KOPT-K1 (cell line): ENCODE measurements around the gene PRAF2.

Source experiments
- H3K27ac ChIP-seq: fragments of 200-600 bp; sonication (generic); 2 replicates; pipeline ENCODE4 v1.5.1; 2016; ENCODE audit warnings: antibody characterized with exemption, mild to moderate bottlenecking, low read depth, low read length; ENCODE audit not compliant: poor library complexity, severe bottlenecking
- H3K36me3 ChIP-seq: fragments of 200-600 bp; sonication (generic); 2 replicates; pipeline ENCODE4 v1.5.1; 2017; ENCODE audit warnings: antibody characterized with exemption, mild to moderate bottlenecking, low read length, moderate library complexity; ENCODE audit not compliant: insufficient read depth
- H3K9me3 ChIP-seq: fragments of 200-600 bp; sonication (generic); 2 replicates; pipeline ENCODE4 v1.5.1; 2017; ENCODE audit warnings: antibody characterized with exemption, low read length, mild to moderate bottlenecking; ENCODE audit not compliant: insufficient read depth, poor library complexity, severe bottlenecking

PRAF2 gene

GRCh38 chrX:49096419-49096818 lies 22.6 kb upstream of the PRAF2 start:
- Histone ChIP-seq H3K36me3 (no peaks in the 10 kb centered on the region), H3K27ac (no peak overlapping the region), H3K9me3 (no peaks in the 10 kb centered on the region)

GRCh38 chrX:49089553-49089952 lies 15.8 kb upstream of the PRAF2 start:
- no peaks in the 10 kb centered on the region for H3K9me3 ChIP-seq
- H3K36me3 ChIP-seq, result no peaks in the 10 kb centered on the region
- no peak overlapping the region for H3K27ac ChIP-seq

GRCh38 chrX:49082271-49082871 lies 8.6 kb upstream of the PRAF2 start:
- H3K9me3 ChIP-seq, result no peaks in the 10 kb centered on the region
- H3K36me3 ChIP-seq, result no peaks in the 10 kb centered on the region
- no peak overlapping the region for H3K27ac ChIP-seq

GRCh38 chrX:49079489-49080428 lies 6.0 kb upstream of the PRAF2 start, which contains the start of gene WDR45:
Gene WDR45, minus strand, starts transcription at chrX:49079887. Its CDS starts 1,792 bp downstream, at chrX:49078095.
- Histone ChIP-seq H3K36me3 (no peaks in the 10 kb centered on the region; the same call in 1 of the 2 replicates), H3K27ac (peak within 1 kb of the TSS; percentile 84), H3K9me3 (no peaks in the 10 kb centered on the region)

- no peaks in the 10 kb centered on the region for H3K9me3 ChIP-seq
Observed at GRCh38 chrX:49077941-49078340, 4.1 kb upstream of the PRAF2 start.

GRCh38 chrX:49075347-49075746 lies 1.5 kb upstream of the PRAF2 start:
- H3K27ac ChIP-seq, result no peak overlapping the region
- H3K36me3 ChIP-seq, result no peaks in the 10 kb centered on the region; the same call in 1 of the 2 replicates
- no peaks in the 10 kb centered on the region for H3K9me3 ChIP-seq

More at GRCh38 chrX:49077941-49078340, 4.1 kb upstream of the PRAF2 start:
- Histone ChIP-seq H3K36me3 (no peaks in the 10 kb centered on the region; the same call in 1 of the 2 replicates), H3K27ac (no peak overlapping the region)

- H3K36me3 ChIP-seq, result no peaks in the 10 kb centered on the region; the same call in 1 of the 2 replicates
- H3K9me3 ChIP-seq, result no peaks in the 10 kb centered on the region
- H3K27ac ChIP-seq, result peak overlapping the region; percentile 61
Observed at GRCh38 chrX:49072712-49073095, 1.1 kb downstream of the PRAF2 start.

GRCh38 chrX:49071877-49072711 lies 1.7 kb downstream of the PRAF2 start:
- Histone ChIP-seq H3K36me3 (no peaks in the 10 kb centered on the region; the same call in 1 of the 2 replicates), H3K27ac (no peak overlapping the region), H3K9me3 (no peaks in the 10 kb centered on the region)

- no peaks in the 10 kb centered on the region for H3K9me3 ChIP-seq
- H3K36me3 ChIP-seq, result peaks cover 4% of the 10 kb centered on the region; the same call in 1 of the 2 replicates
- H3K27ac ChIP-seq, result no peak overlapping the region
Observed at GRCh38 chrX:49070988-49071387, 2.8 kb downstream of the PRAF2 start.

GRCh38 chrX:49069038-49069437 lies 4.8 kb downstream of the PRAF2 start:
- Histone ChIP-seq H3K36me3 (peaks cover 7% of the 10 kb centered on the region; the same call in 1 of the 2 replicates), H3K9me3 (no peaks in the 10 kb centered on the region), H3K27ac (no peak overlapping the region)

GRCh38 chrX:49067285-49068120 lies 6.3 kb downstream of the PRAF2 start:
- Histone ChIP-seq H3K27ac (no peak overlapping the region), H3K36me3 (peaks cover 11% of the 10 kb centered on the region; the same call in 1 of the 2 replicates)

GRCh38 chrX:49066690-49067089 lies 7.1 kb downstream of the PRAF2 start:
- H3K9me3 ChIP-seq, result no peaks in the 10 kb centered on the region
- no peak overlapping the region for H3K27ac ChIP-seq
- H3K36me3 ChIP-seq, result peaks cover 11% of the 10 kb centered on the region; the same call in 1 of the 2 replicates

More at GRCh38 chrX:49067285-49068120, 6.3 kb downstream of the PRAF2 start:
- no peaks in the 10 kb centered on the region for H3K9me3 ChIP-seq

GRCh38 chrX:49066278-49066677 lies 7.5 kb downstream of the PRAF2 start:
- H3K9me3 ChIP-seq, result no peaks in the 10 kb centered on the region
- no peak overlapping the region for H3K27ac ChIP-seq

GRCh38 chrX:49064735-49065134 lies 9.1 kb downstream of the PRAF2 start:
- Histone ChIP-seq H3K36me3 (peaks cover 11% of the 10 kb centered on the region; the same call in 1 of the 2 replicates), H3K27ac (no peak overlapping the region), H3K9me3 (no peaks in the 10 kb centered on the region)

More at GRCh38 chrX:49066278-49066677, 7.5 kb downstream of the PRAF2 start:
- peaks cover 11% of the 10 kb centered on the region; the same call in 1 of the 2 replicates for H3K36me3 ChIP-seq
